IPS-18a (cell line): ENCODE results near the gene GNAI3.

Experiments used
- H3K27ac ChIP-seq: one replicate; pipeline ENCODE4 v1.5.1; 2013; ENCODE audit warnings: low read length
- H3K27me3 ChIP-seq: one replicate; pipeline ENCODE4 v1.6.1; 2013; ENCODE audit warnings: mild to moderate bottlenecking, low read length; ENCODE audit not compliant: control insufficient read depth, insufficient read depth
- H3K36me3 ChIP-seq: one replicate; pipeline ENCODE4 v1.6.1; 2013; ENCODE audit warnings: low read depth, low read length; ENCODE audit not compliant: control insufficient read depth
- H3K4me1 ChIP-seq: one replicate; pipeline ENCODE4 v1.6.1; 2013; ENCODE audit warnings: low read depth, low read length; ENCODE audit not compliant: control insufficient read depth
- H3K4me3 ChIP-seq: one replicate; pipeline ENCODE4 v1.5.1; 2013; ENCODE audit warnings: low read length
- H3K9ac ChIP-seq: one replicate; pipeline ENCODE4 v1.6.1; 2013; ENCODE audit warnings: mild to moderate bottlenecking, low read length, moderate library complexity
- H3K9me3 ChIP-seq: one replicate; pipeline ENCODE4 v1.6.1; 2013; ENCODE audit warnings: low read depth, low read length; ENCODE audit not compliant: control insufficient read depth

GNAI3 gene

GRCh38 chr1:109622895-109623294 lies 74.5 kb downstream of the GNAI3 start:
- Histone ChIP-seq H3K36me3 (peaks cover 9% of the 10 kb centered on the region), H3K9ac (no peak overlapping the region), H3K27ac (no peak overlapping the region), H3K4me3 (no peak overlapping the region), H3K9me3 (no peaks in the 10 kb centered on the region), H3K27me3 (no peaks in the 10 kb centered on the region), H3K4me1 (peaks cover 12% of the 10 kb centered on the region)

GRCh38 chr1:109623601-109624161 lies 75.3 kb downstream of the GNAI3 start:
- Histone ChIP-seq H3K4me1 (peaks cover 7% of the 10 kb centered on the region), H3K9me3 (no peaks in the 10 kb centered on the region), H3K9ac (no peak overlapping the region)

GRCh38 chr1:109624201-109625010 lies 76.0 kb downstream of the GNAI3 start:
- Histone ChIP-seq H3K27ac (no peak overlapping the region), H3K4me1 (no peaks in the 10 kb centered on the region), H3K9ac (no peak overlapping the region), H3K4me3 (no peak overlapping the region), H3K36me3 (peaks cover 19% of the 10 kb centered on the region), H3K27me3 (no peaks in the 10 kb centered on the region), H3K9me3 (no peaks in the 10 kb centered on the region)

More at GRCh38 chr1:109623601-109624161, 75.3 kb downstream of the GNAI3 start:
- H3K36me3 ChIP-seq: peaks cover 16% of the 10 kb centered on the region
- no peak overlapping the region for H3K4me3 ChIP-seq
- no peaks in the 10 kb centered on the region for H3K27me3 ChIP-seq
- H3K27ac ChIP-seq: no peak overlapping the region

DNA sequence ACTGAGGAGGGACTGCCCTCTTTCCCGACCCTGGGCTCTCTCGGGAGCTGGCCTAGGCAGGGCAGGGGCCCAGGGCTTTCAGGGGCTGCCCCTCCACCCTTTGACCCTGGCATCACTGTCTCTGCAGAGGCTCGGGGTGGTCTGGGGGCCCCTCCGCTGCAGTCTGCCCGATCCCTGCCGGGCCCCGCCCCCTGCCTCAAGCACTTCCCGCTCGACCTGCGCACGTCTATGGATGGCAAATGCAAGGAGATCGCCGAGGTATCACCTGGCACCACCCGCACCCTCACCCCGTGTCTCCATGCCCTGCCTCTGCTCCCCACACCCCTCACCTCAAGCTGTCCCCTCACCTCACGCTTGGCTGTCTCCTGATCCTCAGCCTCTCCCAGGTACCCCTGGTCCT lies 76.8 kb downstream of the GNAI3 start:
- no peak overlapping the region for H3K9ac ChIP-seq
- H3K4me3 ChIP-seq: no peak overlapping the region
- no peaks in the 10 kb centered on the region for H3K4me1 ChIP-seq
- H3K36me3 ChIP-seq: peaks cover 23% of the 10 kb centered on the region
- no peak overlapping the region for H3K27ac ChIP-seq
- no peaks in the 10 kb centered on the region for H3K9me3 ChIP-seq
- no peaks in the 10 kb centered on the region for H3K27me3 ChIP-seq

DNA sequence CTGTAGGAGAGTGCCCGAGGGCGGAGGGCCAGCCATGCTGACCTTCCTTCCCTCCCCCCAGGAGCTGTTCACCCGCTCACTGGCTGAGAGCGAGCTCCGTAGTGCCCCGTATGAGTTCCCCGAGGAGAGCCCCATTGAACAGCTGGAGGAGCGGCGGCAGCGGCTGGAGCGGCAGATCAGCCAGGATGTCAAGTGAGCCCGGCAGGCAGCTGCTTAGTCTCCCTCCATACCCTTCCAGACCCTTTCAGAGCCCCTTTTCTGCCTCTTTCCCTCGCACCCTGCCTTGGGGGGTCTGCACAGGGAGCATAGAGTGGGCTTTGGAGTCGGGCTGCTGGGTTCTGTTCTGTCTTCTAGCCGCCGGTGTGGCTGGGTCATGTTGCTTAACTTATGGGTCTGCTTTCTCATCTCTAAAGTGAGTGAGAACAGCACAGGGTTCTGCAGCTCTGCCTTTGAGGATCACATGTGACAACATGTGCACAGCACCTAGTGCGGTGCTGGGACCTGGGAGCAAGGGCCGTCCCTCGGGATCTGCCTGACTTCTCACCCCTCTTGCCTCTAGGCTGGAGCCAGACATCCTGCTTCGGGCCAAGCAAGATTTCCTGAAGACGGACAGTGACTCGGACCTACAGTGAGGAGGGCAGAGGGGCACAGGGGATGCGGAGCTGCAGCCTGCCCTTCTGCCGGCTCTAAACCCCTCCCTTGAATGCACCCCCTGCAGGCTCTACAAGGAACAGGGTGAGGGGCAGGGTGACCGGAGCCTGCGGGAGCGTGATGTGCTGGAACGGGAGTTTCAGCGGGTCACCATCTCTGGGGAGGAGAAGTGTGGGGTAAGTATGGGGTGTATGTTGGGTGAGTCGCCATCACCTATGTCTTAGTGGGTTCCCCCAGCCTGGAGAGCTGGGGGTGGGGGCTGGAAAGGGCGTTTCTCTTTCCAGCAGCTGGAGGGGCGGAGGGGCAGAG lies 77.5 kb downstream of the GNAI3 start:
- H3K36me3 ChIP-seq: peaks cover 23% of the 10 kb centered on the region
- no peak overlapping the region for H3K4me3 ChIP-seq
- no peaks in the 10 kb centered on the region for H3K9me3 ChIP-seq
- H3K4me1 ChIP-seq: no peaks in the 10 kb centered on the region
- no peak overlapping the region for H3K27ac ChIP-seq
- no peaks in the 10 kb centered on the region for H3K27me3 ChIP-seq
- no peak overlapping the region for H3K9ac ChIP-seq

- Histone ChIP-seq H3K9me3 (no peaks in the 10 kb centered on the region), H3K9ac (no peak overlapping the region), H3K4me1 (no peaks in the 10 kb centered on the region), H3K27me3 (no peaks in the 10 kb centered on the region), H3K4me3 (no peak overlapping the region), H3K36me3 (peaks cover 28% of the 10 kb centered on the region), H3K27ac (no peak overlapping the region)
Measured at GRCh38 chr1:109626682-109627408, 78.4 kb downstream of the GNAI3 start.

- Histone ChIP-seq H3K9me3 (no peaks in the 10 kb centered on the region), H3K4me1 (no peaks in the 10 kb centered on the region), H3K9ac (no peak overlapping the region), H3K27ac (no peak overlapping the region), H3K27me3 (no peaks in the 10 kb centered on the region), H3K4me3 (no peak overlapping the region), H3K36me3 (peaks cover 28% of the 10 kb centered on the region)
Measured at GRCh38 chr1:109627692-109628399, 79.4 kb downstream of the GNAI3 start.

GRCh38 chr1:109628540-109629321 lies 80.3 kb downstream of the GNAI3 start:
- no peak overlapping the region for H3K4me3 ChIP-seq
- H3K9ac ChIP-seq: no peak overlapping the region
- H3K27me3 ChIP-seq: no peaks in the 10 kb centered on the region
- no peaks in the 10 kb centered on the region for H3K9me3 ChIP-seq
- H3K4me1 ChIP-seq: no peaks in the 10 kb centered on the region
- H3K27ac ChIP-seq: no peak overlapping the region
- H3K36me3 ChIP-seq: peaks cover 28% of the 10 kb centered on the region

DNA sequence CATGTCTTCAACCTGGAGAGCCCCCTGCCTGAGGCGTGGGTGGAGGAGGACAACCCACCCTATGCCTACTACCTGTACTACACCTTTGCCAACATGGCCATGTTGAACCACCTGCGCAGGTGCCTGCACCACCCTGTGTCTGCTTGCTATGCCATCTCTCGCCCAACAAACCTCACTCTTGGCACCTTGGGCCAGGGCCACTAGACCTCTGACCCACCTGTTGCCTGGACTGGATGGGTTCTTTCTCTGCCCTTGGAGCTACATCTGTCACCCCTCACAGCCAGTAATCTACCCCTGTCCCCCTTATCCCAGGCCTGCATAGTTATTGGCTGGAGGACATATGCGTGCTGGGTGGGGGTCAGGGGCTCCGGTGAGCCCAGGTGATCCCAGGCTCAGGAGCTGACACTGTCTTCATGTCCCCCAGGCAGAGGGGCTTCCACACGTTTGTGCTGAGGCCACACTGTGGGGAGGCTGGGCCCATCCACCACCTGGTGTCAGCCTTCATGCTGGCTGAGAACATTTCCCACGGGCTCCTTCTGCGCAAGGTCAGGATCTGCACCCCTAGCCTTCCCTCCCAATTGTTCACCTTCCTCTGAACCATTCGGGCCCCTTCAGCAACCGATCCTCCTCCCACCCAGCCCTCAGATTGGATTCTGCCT lies 81.1 kb downstream of the GNAI3 start:
- Histone ChIP-seq H3K27me3 (no peaks in the 10 kb centered on the region), H3K27ac (no peak overlapping the region), H3K9me3 (no peaks in the 10 kb centered on the region), H3K36me3 (peaks cover 28% of the 10 kb centered on the region), H3K4me1 (no peaks in the 10 kb centered on the region), H3K4me3 (no peak overlapping the region), H3K9ac (no peak overlapping the region)
